Measurements from ENCODE around the gene SETD7. TPM values are rescaled to one million over a fixed set of nuclear protein-coding genes. Genes with fewer than 3 reads are reported as not detected.
"Not testable (repeated sequence)": the region's sequence is repeated elsewhere in the genome, so short reads cannot be mapped to it uniquely, and the experiment has no call there.

Gene SETD7
- total and polyA plus RNA-seq, 4 donors = 30.3 to 82.4 (median 58.8) TPM

GRCh38 chr4:139464512-139464911 is 91.5 kb downstream of the SETD7 start:
- ATAC-seq (ENCODE audit: low FRiP score); intact Hi-C loops (cut with DNase I): not testable (repeated sequence)
- WGBS, 2 donors = 96 to 97% methylated on average over 5 of the region's 5 CpGs

GRCh38 chr4:139461022-139461628 is 94.9 kb downstream of the SETD7 start:
- Histone ChIP-seq H3K36me3 (ENCODE audit: control insufficient read depth in 1 of 2, insufficient read depth in 2 of 2, low read length in 1 of 2) (no peaks in the 10 kb centered on the region), H3K9me3 (ENCODE audit: control insufficient read depth, low read length) (no peaks in the 10 kb centered on the region), H3K4me3 (ENCODE audit: low read length in 2 of 2) (no peak overlapping the region), H3K27me3 (ENCODE audit: control insufficient read depth in 1 of 2, insufficient read depth in 2 of 2, low read length in 1 of 2) (no peaks in the 10 kb centered on the region), H3K4me1 (ENCODE audit: control insufficient read depth in 1 of 2, insufficient read depth in 2 of 2, low read length in 2 of 2) (peaks cover 0 to 2% of the 10 kb centered on the region in 2 donors), H3K27ac (ENCODE audit: low read depth in 1 of 2, low read length in 2 of 2) (no peak overlapping the region)
- DNase-seq (no peak), ATAC-seq (ENCODE audit: low FRiP score) (peak; percentile 63)
- intact Hi-C loops (cut with DNase I) = loop anchor here in 1 of 2 donors (2.0 kb wide), 1 partner anchor 16 kb away; no protein-coding TSS in a partner anchor
- 31 to 32% methylated on average over 5 of the region's 5 CpGs for WGBS, 2 donors

More at GRCh38 chr4:139464512-139464911, 91.5 kb downstream of the SETD7 start:
- not testable (repeated sequence) for DNase-seq; H3K27ac ChIP-seq (ENCODE audit: low read depth in 1 of 2, low read length in 2 of 2); H3K4me3 ChIP-seq (ENCODE audit: low read length in 2 of 2); H3K9me3 ChIP-seq (ENCODE audit: control insufficient read depth, low read length); H3K4me1 ChIP-seq (ENCODE audit: control insufficient read depth in 1 of 2, insufficient read depth in 2 of 2, low read length in 2 of 2); H3K36me3 ChIP-seq (ENCODE audit: control insufficient read depth in 1 of 2, insufficient read depth in 2 of 2, low read length in 1 of 2); H3K27me3 ChIP-seq (ENCODE audit: control insufficient read depth in 1 of 2, insufficient read depth in 2 of 2, low read length in 1 of 2)

GRCh38 chr4:139460565-139460964 is 95.5 kb downstream of the SETD7 start:
- Histone ChIP-seq H3K4me1 (ENCODE audit: control insufficient read depth in 1 of 2, insufficient read depth in 2 of 2, low read length in 2 of 2) (peaks cover 0 to 2% of the 10 kb centered on the region in 2 donors), H3K27me3 (ENCODE audit: control insufficient read depth in 1 of 2, insufficient read depth in 2 of 2, low read length in 1 of 2) (no peaks in the 10 kb centered on the region), H3K36me3 (ENCODE audit: control insufficient read depth in 1 of 2, insufficient read depth in 2 of 2, low read length in 1 of 2) (no peaks in the 10 kb centered on the region), H3K27ac (ENCODE audit: low read depth in 1 of 2, low read length in 2 of 2) (peak overlapping the region in 1 of 2 donors; percentile 6), H3K4me3 (ENCODE audit: low read length in 2 of 2) (no peak overlapping the region), H3K9me3 (ENCODE audit: control insufficient read depth, low read length) (no peaks in the 10 kb centered on the region)
- ATAC-seq (ENCODE audit: low FRiP score) (no peak), DNase-seq (no peak)
- WGBS, 2 donors = 69 to 71% methylated on average over 3 of the region's 3 CpGs
- intact Hi-C loops (cut with DNase I) = loop anchor here in 1 of 2 donors (2.0 kb wide), 1 partner anchor 16 kb away; no protein-coding TSS in a partner anchor

- DNase-seq = no peak
- intact Hi-C loops (cut with DNase I) = loop anchor here (5.0 to 10.0 kb wide), 4 partner anchors 73 to 706 kb away; partner anchors contain the start of genes NAA15 (in 1 of the 2), NDUFC1 (in 1 of the 2) and SETD7 (in 1 of the 2)
Observed at GRCh38 chr4:139458999-139459398, 97.0 kb downstream of the SETD7 start.

GRCh38 chr4:139458543-139458942 is 97.5 kb downstream of the SETD7 start:
- no peak overlapping the region for H3K27ac ChIP-seq (ENCODE audit: low read depth in 1 of 2, low read length in 2 of 2)
- intact Hi-C loops (cut with DNase I) = loop anchor here (5.0 to 10.0 kb wide), 4 partner anchors 74 to 706 kb away; partner anchors contain the start of genes NAA15 (in 1 of the 2), NDUFC1 (in 1 of the 2) and SETD7 (in 1 of the 2)
- H3K9me3 ChIP-seq (ENCODE audit: control insufficient read depth, low read length) = no peaks in the 10 kb centered on the region
- H3K4me3 ChIP-seq (ENCODE audit: low read length in 2 of 2) = no peak overlapping the region
- peaks cover 0 to under 1% of the 10 kb centered on the region in 2 donors for H3K4me1 ChIP-seq (ENCODE audit: control insufficient read depth in 1 of 2, insufficient read depth in 2 of 2, low read length in 2 of 2)
- DNase-seq (no peak), ATAC-seq (ENCODE audit: low FRiP score) (no peak)
- H3K27me3 ChIP-seq (ENCODE audit: control insufficient read depth in 1 of 2, insufficient read depth in 2 of 2, low read length in 1 of 2) = no peaks in the 10 kb centered on the region
- H3K36me3 ChIP-seq (ENCODE audit: control insufficient read depth in 1 of 2, insufficient read depth in 2 of 2, low read length in 1 of 2) = no peaks in the 10 kb centered on the region
- WGBS, 2 donors = 50 to 80% methylated on average over 1 of the region's 1 CpG

More at GRCh38 chr4:139458999-139459398, 97.0 kb downstream of the SETD7 start:
- Histone ChIP-seq H3K9me3 (ENCODE audit: control insufficient read depth, low read length) (no peaks in the 10 kb centered on the region), H3K4me1 (ENCODE audit: control insufficient read depth in 1 of 2, insufficient read depth in 2 of 2, low read length in 2 of 2) (peaks cover 0 to 2% of the 10 kb centered on the region in 2 donors), H3K27me3 (ENCODE audit: control insufficient read depth in 1 of 2, insufficient read depth in 2 of 2, low read length in 1 of 2) (no peaks in the 10 kb centered on the region), H3K4me3 (ENCODE audit: low read length in 2 of 2) (no peak overlapping the region), H3K36me3 (ENCODE audit: control insufficient read depth in 1 of 2, insufficient read depth in 2 of 2, low read length in 1 of 2) (no peaks in the 10 kb centered on the region), H3K27ac (ENCODE audit: low read depth in 1 of 2, low read length in 2 of 2) (peak overlapping the region in 1 of 2 donors; percentile 73)
- 64 to 69% methylated on average over 3 of the region's 3 CpGs for WGBS, 2 donors
- ATAC-seq (ENCODE audit: low FRiP score) = no peak

GRCh38 chr4:139457318-139457717 is 98.7 kb downstream of the SETD7 start:
- H3K36me3 ChIP-seq (ENCODE audit: control insufficient read depth in 1 of 2, insufficient read depth in 2 of 2, low read length in 1 of 2) = no peaks in the 10 kb centered on the region
- 7 to 10% methylated on average over 4 of the region's 4 CpGs for WGBS, 2 donors
- ATAC-seq (ENCODE audit: low FRiP score) (no peak), DNase-seq (no peak)
- no peaks in the 10 kb centered on the region for H3K27me3 ChIP-seq (ENCODE audit: control insufficient read depth in 1 of 2, insufficient read depth in 2 of 2, low read length in 1 of 2)
- H3K4me1 ChIP-seq (ENCODE audit: control insufficient read depth in 1 of 2, insufficient read depth in 2 of 2, low read length in 2 of 2) = no peaks in the 10 kb centered on the region
- H3K4me3 ChIP-seq (ENCODE audit: low read length in 2 of 2) = peak overlapping the region in 1 of 2 donors; percentile 39
- H3K27ac ChIP-seq (ENCODE audit: low read depth in 1 of 2, low read length in 2 of 2) = no peak overlapping the region
- intact Hi-C loops (cut with DNase I) = loop anchor here (5.0 to 10.0 kb wide), 4 partner anchors 75 to 707 kb away; partner anchors contain the start of genes NAA15 (in 1 of the 2), NDUFC1 (in 1 of the 2) and SETD7 (in 1 of the 2)
- H3K9me3 ChIP-seq (ENCODE audit: control insufficient read depth, low read length) = no peaks in the 10 kb centered on the region

GRCh38 chr4:139455126-139455538 is 100.9 kb downstream of the SETD7 start:
- H3K9me3 ChIP-seq (ENCODE audit: control insufficient read depth, low read length) = no peaks in the 10 kb centered on the region
- H3K4me1 ChIP-seq (ENCODE audit: control insufficient read depth in 1 of 2, insufficient read depth in 2 of 2, low read length in 2 of 2) = no peaks in the 10 kb centered on the region
- no peak for ATAC-seq (ENCODE audit: low FRiP score)
- H3K4me3 ChIP-seq (ENCODE audit: low read length in 2 of 2) = peak overlapping the region; percentile 23 to 88
- no peak for DNase-seq
- intact Hi-C loops (cut with DNase I) = loop anchor here (5.0 to 10.0 kb wide), 4 partner anchors 77 to 710 kb away; partner anchors contain the start of genes NAA15 (in 1 of the 2), NDUFC1 (in 1 of the 2) and SETD7 (in 1 of the 2)
- H3K27ac ChIP-seq (ENCODE audit: low read depth in 1 of 2, low read length in 2 of 2) = peak overlapping the region in 1 of 2 donors; percentile 56
- H3K36me3 ChIP-seq (ENCODE audit: control insufficient read depth in 1 of 2, insufficient read depth in 2 of 2, low read length in 1 of 2) = no peaks in the 10 kb centered on the region
- 2 to 6% methylated on average over 6 of the region's 6 CpGs for WGBS, 2 donors
- no peaks in the 10 kb centered on the region for H3K27me3 ChIP-seq (ENCODE audit: control insufficient read depth in 1 of 2, insufficient read depth in 2 of 2, low read length in 1 of 2)

- no peaks in the 10 kb centered on the region for H3K27me3 ChIP-seq (ENCODE audit: control insufficient read depth in 1 of 2, insufficient read depth in 2 of 2, low read length in 1 of 2)
- H3K36me3 ChIP-seq (ENCODE audit: control insufficient read depth in 1 of 2, insufficient read depth in 2 of 2, low read length in 1 of 2) = no peaks in the 10 kb centered on the region
- 0 to 1% methylated on average over 45 to 46 of the region's 46 CpGs for WGBS, 2 donors
- H3K9me3 ChIP-seq (ENCODE audit: control insufficient read depth, low read length) = no peaks in the 10 kb centered on the region
- intact Hi-C loops (cut with DNase I) = loop anchor here (5.0 to 10.0 kb wide), 4 partner anchors 78 to 710 kb away; partner anchors contain the start of genes NAA15 (in 1 of the 2), NDUFC1 (in 1 of the 2) and SETD7 (in 1 of the 2)
- H3K4me1 ChIP-seq (ENCODE audit: control insufficient read depth in 1 of 2, insufficient read depth in 2 of 2, low read length in 2 of 2) = no peaks in the 10 kb centered on the region
- DNase-seq (no peak), ATAC-seq (ENCODE audit: low FRiP score) (peak; percentile 21)
- peak within 1 kb of the TSS; percentile 57 to 88 for H3K4me3 ChIP-seq (ENCODE audit: low read length in 2 of 2)
- H3K27ac ChIP-seq (ENCODE audit: low read depth in 1 of 2, low read length in 2 of 2) = peak within 1 kb of the TSS; percentile 64 to 71
Observed at GRCh38 chr4:139454111-139455045, 101.6 kb downstream of the SETD7 start, which contains the start of gene RAB33B. RAB33B (plus strand) TSS chr4:139454121; CDS start chr4:139454196, 75 bp downstream.

Data from aorta (tissue), 5 donors.